OCI-LY3 (cell line): ENCODE measurements around the gene ERBB4.

ENCODE experiments used
- H2AFZ ChIP-seq: fragments of 200-600, 300-600 bp; shearing (Covaris generic); 2 replicates; pipeline ENCODE4 v1.6.0; 2014; ENCODE audit warnings: antibody characterized with exemption, low read depth, low read length
- H3K27ac ChIP-seq: fragments of 200-600, 300-600 bp; sonication (generic); 2 replicates; pipeline ENCODE4 v1.5.1; 2014; ENCODE audit warnings: mild to moderate bottlenecking, low read length, moderate library complexity, mixed read lengths
- H3K27me3 ChIP-seq: fragments of 200-600, 300-600 bp; sonication (generic); 2 replicates; pipeline ENCODE4 v1.6.1; 2014; ENCODE audit warnings: low read depth, low read length, mixed read lengths
- H3K36me3 ChIP-seq: fragments of 200-600, 300-600 bp; sonication (generic); replicated peaks from 2 replicates; pipeline ENCODE3; 2014; ENCODE audit warnings: low read depth, low read length, mixed read lengths
- H3K4me1 ChIP-seq: fragments of 300-600, 200-600 bp; sonication (generic); 2 replicates; pipeline ENCODE4 v1.6.1; 2014; ENCODE audit warnings: low read length, mixed read lengths
- H3K4me2 ChIP-seq: fragments of 200-600, 300-600 bp; sonication (generic); 2 replicates; pipeline ENCODE4 v1.6.1; 2014; ENCODE audit warnings: low read length, mixed read lengths
- H3K4me3 ChIP-seq: fragments of 300-600, 200-600 bp; sonication (generic); 2 replicates; pipeline ENCODE4 v1.5.1; 2014; ENCODE audit warnings: antibody characterized with exemption, mild to moderate bottlenecking, low read length, moderate library complexity
- H3K79me2 ChIP-seq: fragments of 300-600, 200-600 bp; shearing (Covaris generic); 2 replicates; pipeline ENCODE4 v1.6.1; 2014; ENCODE audit warnings: mild to moderate bottlenecking, low read length, mixed read lengths
- H3K9ac ChIP-seq: fragments of 300-600, 200-600 bp; shearing (Covaris generic); 2 replicates; pipeline ENCODE4 v1.6.0; 2014; ENCODE audit warnings: mild to moderate bottlenecking, low read length, moderate library complexity
- H3K9me3 ChIP-seq: fragments of 200-600, 300-600 bp; shearing (Covaris generic); 2 replicates; pipeline ENCODE4 v1.6.1; 2014; ENCODE audit warnings: low read length, mixed read lengths; ENCODE audit not compliant: insufficient read depth
- H4K20me1 ChIP-seq: fragments of 200-600, 300-600 bp; sonication (generic); 2 replicates; pipeline ENCODE4 v1.6.1; 2016; ENCODE audit warnings: low read length, mixed read lengths; ENCODE audit not compliant: insufficient read depth
- CTCF ChIP-seq: fragments of 200-600, 300-600 bp; sonication (generic); IDR thresholded peaks from 2 replicates; pipeline ENCODE4 v1.5.1; 2014; ENCODE audit warnings: antibody characterized with exemption, low read length, low read depth
- EZH2phosphoT487 ChIP-seq: fragments of 200-600 bp; shearing (Covaris generic); IDR thresholded peaks from 2 replicates; pipeline ENCODE4 v1.6.1; 2018; ENCODE audit warnings: antibody characterized with exemption, mixed run types, low read depth

The ERBB4 gene

GRCh38 chr2:211994806-211995205 is 543.8 kb downstream of the ERBB4 start:
- Histone ChIP-seq H3K79me2 (no peaks in the 10 kb centered on the region), H3K9me3 (no peaks in the 10 kb centered on the region), H3K9ac (no peak overlapping the region), H3K36me3 (no peaks in the 10 kb centered on the region), H3K27me3 (no peaks in the 10 kb centered on the region), H3K4me2 (no peak overlapping the region), H3K4me1 (peaks cover 4% of the 10 kb centered on the region), H2AFZ (no peak overlapping the region), H3K4me3 (no peak overlapping the region), H4K20me1 (no peaks in the 10 kb centered on the region), H3K27ac (no peak overlapping the region)
- TF ChIP-seq CTCF (no peak), EZH2phosphoT487 (no peak)

DNA sequence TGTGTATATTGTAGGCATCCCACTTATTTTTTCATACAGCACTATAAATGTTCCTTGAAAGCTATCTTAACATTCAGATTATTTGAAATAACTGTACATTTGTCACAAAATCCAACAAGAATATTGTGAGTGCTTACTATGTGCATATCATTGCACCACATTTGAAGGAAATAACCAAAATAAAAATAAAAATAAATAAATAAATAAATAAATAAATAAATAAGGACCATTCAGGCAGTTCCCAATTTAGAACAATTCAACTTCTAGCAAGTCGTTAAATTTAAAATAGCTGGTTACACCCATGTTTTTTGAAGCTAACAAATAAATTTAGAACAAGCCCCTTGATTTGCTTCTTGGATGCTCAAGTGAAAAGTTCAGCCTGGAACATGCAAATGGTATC is 548.3 kb downstream of the ERBB4 start:
- H4K20me1 ChIP-seq, result no peaks in the 10 kb centered on the region
- no peak overlapping the region for H3K4me2 ChIP-seq
- no peak overlapping the region for H3K4me3 ChIP-seq
- TF ChIP-seq EZH2phosphoT487 (no peak), CTCF (no peak)
- no peaks in the 10 kb centered on the region for H3K36me3 ChIP-seq
- H2AFZ ChIP-seq, result no peak overlapping the region
- H3K79me2 ChIP-seq, result no peaks in the 10 kb centered on the region
- no peaks in the 10 kb centered on the region for H3K27me3 ChIP-seq
- H3K27ac ChIP-seq, result no peak overlapping the region
- no peak overlapping the region for H3K9ac ChIP-seq
- no peaks in the 10 kb centered on the region for H3K9me3 ChIP-seq
- no peaks in the 10 kb centered on the region for H3K4me1 ChIP-seq

- Histone ChIP-seq H4K20me1 (no peaks in the 10 kb centered on the region), H3K4me3 (no peak overlapping the region), H2AFZ (no peak overlapping the region), H3K9me3 (no peaks in the 10 kb centered on the region), H3K9ac (no peak overlapping the region), H3K27ac (no peak overlapping the region), H3K4me2 (no peak overlapping the region), H3K27me3 (no peaks in the 10 kb centered on the region), H3K4me1 (no peaks in the 10 kb centered on the region), H3K79me2 (no peaks in the 10 kb centered on the region), H3K36me3 (no peaks in the 10 kb centered on the region)
- no peak for TF ChIP-seq CTCF
- no peak for TF ChIP-seq EZH2phosphoT487
Observed at GRCh38 chr2:211986313-211986712, 552.3 kb downstream of the ERBB4 start.

GRCh38 chr2:211985393-211985792 is 553.2 kb downstream of the ERBB4 start:
- Histone ChIP-seq H4K20me1 (no peaks in the 10 kb centered on the region), H3K27me3 (no peaks in the 10 kb centered on the region), H3K4me3 (no peak overlapping the region), H3K4me2 (no peak overlapping the region), H3K4me1 (no peaks in the 10 kb centered on the region), H3K27ac (no peak overlapping the region), H2AFZ (no peak overlapping the region), H3K79me2 (no peaks in the 10 kb centered on the region), H3K9me3 (no peaks in the 10 kb centered on the region), H3K9ac (no peak overlapping the region), H3K36me3 (no peaks in the 10 kb centered on the region)
- no peak for TF ChIP-seq CTCF
- no peak for TF ChIP-seq EZH2phosphoT487
